Choroid plexus epithelial cell (primary cell): ENCODE measurements around the gene LACTB.
A peak's percentile ranks its signal among the peaks of the same experiment; 100 is the strongest.

Experiments used
- DNase-seq: peaks from one replicate; pipeline ENCODE4 v3.0.0-alpha.2; 2010; ENCODE audit warnings: low read depth
- H3K4me3 ChIP-seq: 2 replicates; pipeline ENCODE4 v1.5.1; 2011; ENCODE audit warnings: low read depth, mild to moderate bottlenecking, control low read depth, low read length, moderate library complexity
- CTCF ChIP-seq: conservative IDR thresholded peaks from 2 replicates; pipeline ENCODE4 v1.5.1; 2011; ENCODE audit warnings: low read depth, mild to moderate bottlenecking, control low read depth, inconsistent platforms, low read length, moderate library complexity

The LACTB gene

DNA sequence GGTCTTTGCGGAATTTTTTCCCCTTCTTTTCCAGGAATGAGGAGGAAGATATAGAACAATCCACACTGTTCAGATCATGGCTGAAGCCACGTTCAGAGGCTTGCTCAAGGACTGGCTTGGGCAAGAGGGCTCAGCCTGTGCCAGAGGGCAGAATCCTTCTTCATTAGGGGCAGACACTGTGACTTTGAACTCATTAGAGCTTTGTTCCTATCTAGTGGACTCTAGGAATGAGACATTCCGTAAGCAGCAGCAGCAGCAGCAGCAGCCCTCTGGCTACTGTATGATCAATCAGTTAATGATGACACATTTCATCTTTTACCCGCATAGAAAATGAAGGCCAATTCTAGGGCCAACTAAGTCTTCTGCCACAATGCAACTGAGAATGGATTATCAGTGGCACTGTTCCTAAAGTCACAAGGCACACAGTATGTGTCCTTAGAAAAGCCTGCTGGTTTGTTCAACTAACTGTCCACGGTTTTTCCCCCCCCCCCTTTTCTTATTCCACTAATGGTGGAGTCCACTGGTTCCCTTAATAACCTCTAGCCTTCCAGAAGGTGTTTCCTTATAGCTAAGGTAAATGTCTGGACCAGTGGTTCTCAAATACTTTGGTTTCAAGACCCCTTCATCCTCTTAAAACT, 66.0 kb downstream of the LACTB start:
- H3K4me3 ChIP-seq: no peak overlapping the region
- DNase-seq: no peak
- TF ChIP-seq CTCF: no peak

DNA sequence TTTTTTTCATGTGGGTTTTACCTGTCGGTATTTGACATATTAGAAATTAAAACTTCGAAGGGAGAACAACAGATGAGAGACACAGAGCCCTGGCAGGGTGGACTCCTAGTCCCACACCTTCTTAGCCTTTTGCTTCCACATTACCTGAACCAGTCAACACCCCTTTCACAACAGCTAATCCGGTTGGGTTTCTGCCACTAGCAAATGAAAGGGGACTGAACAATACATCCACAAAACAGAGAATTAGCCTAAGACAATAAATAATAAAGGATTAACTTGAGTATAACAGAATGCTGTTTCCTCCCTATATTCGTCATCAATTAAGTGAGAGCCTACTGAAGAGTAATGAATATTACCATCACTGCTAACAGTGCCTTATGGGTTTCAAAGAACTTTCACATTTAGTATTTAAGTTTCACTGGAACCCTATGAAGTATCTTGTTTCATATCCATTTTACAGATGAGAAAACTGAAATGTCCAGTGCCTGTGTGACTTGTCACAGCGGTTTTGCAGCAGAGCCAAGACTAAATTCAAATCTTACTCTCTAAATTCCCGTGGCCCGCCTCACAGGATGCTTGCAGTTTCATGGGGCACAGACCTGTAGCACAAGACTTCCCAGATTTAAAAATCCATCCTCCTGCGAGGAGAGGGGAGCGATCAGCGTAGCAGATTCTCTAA, 66.7 kb downstream of the LACTB start:
- peak overlapping the region; percentile 64 for H3K4me3 ChIP-seq
- DNase-seq: no peak
- TF ChIP-seq CTCF: no peak

GRCh38 chr15:63188926-63189871, 67.5 kb downstream of the LACTB start, which contains the start of gene RAB8B:
Gene RAB8B, plus strand, starts transcription at chr15:63189606. Its CDS starts 19 bp downstream, at chr15:63189625.
- peak within 1 kb of the TSS; percentile 90 for H3K4me3 ChIP-seq
- no peak for TF ChIP-seq CTCF
- DNase-seq: peak; percentile 98

GRCh38 chr15:63189941-63190768, 68.5 kb downstream of the LACTB start:
- peak overlapping the region; percentile 90 for H3K4me3 ChIP-seq
- TF ChIP-seq CTCF: no peak
- DNase-seq: no peak

GRCh38 chr15:63190769-63191649, 69.3 kb downstream of the LACTB start:
- no peak for TF ChIP-seq CTCF
- peak; percentile 48 for DNase-seq
- H3K4me3 ChIP-seq: peak overlapping the region; percentile 90
